Upper lobe of left lung (tissue), 4 donors: ENCODE results near the gene SYT7.

Experiments
- CTCF ChIP-seq, 6 experiments: fragments of 450-650 bp in 4 of 6; fragments of 200-600 bp in 2 of 6; sonication (generic) in 2 of 6; IDR thresholded peaks; one replicate each; pipeline ENCODE4 v1.5.1; 2016 to 2019; ENCODE audit warnings: antibody characterized with exemption in 6 of 6
- POLR2A ChIP-seq, 4 donors: fragments of 450-650 bp; IDR thresholded peaks; one replicate each; pipeline ENCODE4 v1.5.1; 2016 to 2017; ENCODE audit warnings: antibody characterized with exemption in 4 of 4, mild to moderate bottlenecking in 2 of 4
- POLR2AphosphoS5 ChIP-seq, 2 donors: sonication (generic); formaldehyde crosslinking; IDR thresholded peaks; one replicate each; pipeline ENCODE4 v1.5.1; 2017; ENCODE audit warnings: antibody characterized with exemption in 2 of 2

- TF ChIP-seq CTCF (IDR thresholded peaks at IDR 0.05) (peak in 1 of 6 experiments; percentile 22), POLR2A (IDR thresholded peaks at IDR 0.05) (no peak), POLR2AphosphoS5 (IDR thresholded peaks at IDR 0.05) (no peak)
Measured at GRCh38 chr11:61580271-61580888, 496 bp downstream of the SYT7 start.
